GM12873 (cell line): Measurements from ENCODE around the gene FZD2.

ENCODE experiments used
- TF ChIP-seq, protein P1 (sequence below): IDR thresholded peaks from 2 replicates; pipeline ENCODE4 v1.5.1; 2012; ENCODE audit warnings: low read depth, mild to moderate bottlenecking, moderate library complexity, low read length, control low read depth; ENCODE audit not compliant: insufficient read depth; ENCODE audit errors: missing control alignments

FZD2 gene

DNA sequence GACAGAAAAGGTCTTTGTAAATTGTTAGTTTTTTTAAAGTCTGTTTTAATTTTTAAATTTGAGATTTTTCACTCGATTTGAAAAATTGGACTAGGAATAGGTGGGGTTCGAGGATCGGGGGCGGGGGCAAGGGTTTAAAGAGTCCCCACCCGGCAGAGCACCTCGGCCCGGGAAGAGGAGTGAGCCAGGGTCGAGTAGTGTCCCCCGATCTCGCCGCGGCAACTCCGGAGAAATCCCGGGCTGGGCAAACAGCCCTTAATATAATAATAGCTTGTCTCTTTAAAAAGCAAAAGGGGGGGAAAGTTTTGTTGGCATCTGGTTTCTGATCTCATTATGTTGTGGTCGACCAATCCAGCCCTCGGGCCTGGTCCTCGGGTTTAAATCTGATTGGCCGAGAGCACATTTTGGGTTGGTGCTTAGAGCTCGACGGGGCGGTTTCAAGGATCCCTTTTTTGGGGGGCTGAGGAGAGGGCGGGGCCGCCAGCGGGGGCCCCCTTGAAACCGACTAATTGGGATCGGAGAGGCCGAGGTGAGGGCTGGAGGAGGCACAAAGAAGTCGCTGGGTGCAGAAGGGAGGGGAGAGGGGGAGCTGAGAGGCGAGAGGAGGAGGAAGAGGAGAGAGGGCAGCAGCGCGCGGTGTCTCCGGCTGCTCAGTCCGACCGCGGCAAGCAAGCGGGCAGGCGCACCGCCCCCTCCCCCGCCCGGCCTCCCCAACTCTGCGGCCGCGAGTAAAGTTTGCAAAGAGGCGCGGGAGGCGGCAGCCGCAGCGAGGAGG lies at the start of gene FZD2:
Gene FZD2 (plus strand): TSS at position 653 of the 775 bp plus-strand sequence. CDS start 205 bp downstream, outside the sequence.
- TF ChIP-seq, protein P1, sequence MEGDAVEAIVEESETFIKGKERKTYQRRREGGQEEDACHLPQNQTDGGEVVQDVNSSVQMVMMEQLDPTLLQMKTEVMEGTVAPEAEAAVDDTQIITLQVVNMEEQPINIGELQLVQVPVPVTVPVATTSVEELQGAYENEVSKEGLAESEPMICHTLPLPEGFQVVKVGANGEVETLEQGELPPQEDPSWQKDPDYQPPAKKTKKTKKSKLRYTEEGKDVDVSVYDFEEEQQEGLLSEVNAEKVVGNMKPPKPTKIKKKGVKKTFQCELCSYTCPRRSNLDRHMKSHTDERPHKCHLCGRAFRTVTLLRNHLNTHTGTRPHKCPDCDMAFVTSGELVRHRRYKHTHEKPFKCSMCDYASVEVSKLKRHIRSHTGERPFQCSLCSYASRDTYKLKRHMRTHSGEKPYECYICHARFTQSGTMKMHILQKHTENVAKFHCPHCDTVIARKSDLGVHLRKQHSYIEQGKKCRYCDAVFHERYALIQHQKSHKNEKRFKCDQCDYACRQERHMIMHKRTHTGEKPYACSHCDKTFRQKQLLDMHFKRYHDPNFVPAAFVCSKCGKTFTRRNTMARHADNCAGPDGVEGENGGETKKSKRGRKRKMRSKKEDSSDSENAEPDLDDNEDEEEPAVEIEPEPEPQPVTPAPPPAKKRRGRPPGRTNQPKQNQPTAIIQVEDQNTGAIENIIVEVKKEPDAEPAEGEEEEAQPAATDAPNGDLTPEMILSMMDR = no peak

DNA sequence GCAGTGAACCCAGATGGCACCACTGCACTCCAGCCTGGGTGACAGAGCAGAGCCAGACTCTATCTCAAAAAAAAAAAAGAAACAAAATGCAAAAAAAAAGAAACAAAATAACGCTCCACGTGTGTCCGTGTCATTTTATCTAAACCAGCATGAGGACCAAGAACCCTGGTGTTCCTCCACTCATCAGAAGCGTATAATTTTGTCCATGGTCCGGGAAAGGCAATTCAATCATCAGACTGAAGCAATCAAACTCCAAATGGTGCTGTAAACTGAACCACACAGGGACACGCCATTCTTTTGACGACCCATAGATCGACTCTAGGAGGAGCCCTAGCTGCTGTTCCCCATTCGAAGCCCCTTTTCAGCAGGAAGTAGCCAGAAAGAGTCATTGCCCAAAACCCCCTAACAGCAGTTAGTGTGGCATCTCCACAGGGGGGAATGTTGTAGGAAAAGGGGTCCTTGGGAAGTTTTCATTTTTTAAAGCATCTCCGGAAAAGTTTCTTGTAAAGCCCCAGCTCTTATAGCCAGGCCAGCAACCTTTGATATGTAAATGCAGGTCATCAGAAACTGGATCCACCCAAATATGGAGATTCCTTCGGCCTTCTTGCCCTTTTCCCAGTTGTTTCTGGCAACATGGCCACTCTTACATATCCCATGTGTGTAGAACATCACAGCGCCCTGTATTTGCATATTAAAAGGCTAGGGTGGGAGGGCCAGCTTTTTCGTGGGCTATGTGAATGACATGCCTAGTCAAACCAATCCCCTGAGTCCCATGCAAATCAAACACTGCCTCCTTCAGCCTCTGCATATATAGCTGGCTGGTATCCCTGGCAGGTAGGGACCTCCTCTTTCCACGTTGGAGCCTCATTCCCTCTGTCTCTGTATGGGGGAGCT lies 45.8 kb upstream of the FZD2 start:
- TF ChIP-seq, protein P1 = peak; percentile 16

DNA sequence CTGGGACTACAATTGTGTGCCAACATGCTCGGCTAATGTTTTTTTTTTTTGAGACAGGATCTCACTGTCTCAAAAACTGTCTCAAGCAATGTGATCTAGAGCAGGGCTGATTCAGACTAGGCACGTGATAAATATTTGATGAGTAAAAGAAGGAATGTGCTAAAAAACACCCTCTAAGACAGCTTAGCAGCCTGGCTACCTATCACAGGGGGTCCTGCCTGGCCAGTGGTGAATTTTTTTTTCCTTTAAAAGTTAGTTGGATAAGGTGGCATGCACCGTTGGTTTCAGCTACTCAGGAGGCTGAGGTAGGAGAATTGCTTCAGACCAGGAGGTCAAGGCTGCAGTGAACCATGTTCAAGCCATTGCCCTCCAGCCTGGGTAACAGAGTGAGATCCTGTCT lies 39.3 kb upstream of the FZD2 start:
- TF ChIP-seq, protein P1 = no peak

DNA sequence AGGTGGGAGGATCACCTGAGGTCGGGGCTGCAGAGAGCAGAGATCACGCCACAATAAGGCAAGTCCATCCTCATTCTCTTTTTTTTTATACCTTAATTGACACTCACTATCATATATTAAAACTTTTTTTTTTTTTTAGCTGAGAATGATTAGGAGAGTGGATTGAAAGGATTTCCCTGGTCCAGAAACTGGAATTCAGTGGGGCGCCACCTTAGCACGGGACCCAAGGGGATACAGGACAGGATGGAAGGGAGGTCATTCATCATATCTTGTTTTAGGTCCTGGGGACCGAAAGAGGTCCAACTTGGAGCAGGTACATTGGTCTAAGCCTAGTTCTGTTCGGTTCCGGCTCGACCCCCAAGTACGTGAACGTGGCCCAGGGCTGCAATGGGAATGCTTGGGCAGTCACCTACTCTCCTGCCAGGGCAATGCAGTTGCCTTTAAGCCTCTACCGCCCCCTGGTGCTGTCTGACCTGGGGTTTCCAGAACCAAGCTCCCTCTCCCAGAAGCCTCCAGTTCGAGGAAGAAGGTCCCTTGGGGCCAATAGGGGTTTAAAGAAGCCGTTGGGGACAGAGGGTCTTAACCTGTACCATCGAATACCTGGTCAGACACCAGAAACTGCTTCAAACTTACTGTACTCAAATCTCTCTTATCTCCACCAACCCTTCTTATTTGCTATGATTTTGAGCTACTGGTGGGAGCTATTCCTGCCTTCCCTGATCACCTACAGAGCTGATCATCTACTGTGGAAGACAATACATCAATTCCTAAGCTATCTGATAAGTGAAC lies 34.2 kb upstream of the FZD2 start:
- TF ChIP-seq, protein P1 = peak; percentile 81

DNA sequence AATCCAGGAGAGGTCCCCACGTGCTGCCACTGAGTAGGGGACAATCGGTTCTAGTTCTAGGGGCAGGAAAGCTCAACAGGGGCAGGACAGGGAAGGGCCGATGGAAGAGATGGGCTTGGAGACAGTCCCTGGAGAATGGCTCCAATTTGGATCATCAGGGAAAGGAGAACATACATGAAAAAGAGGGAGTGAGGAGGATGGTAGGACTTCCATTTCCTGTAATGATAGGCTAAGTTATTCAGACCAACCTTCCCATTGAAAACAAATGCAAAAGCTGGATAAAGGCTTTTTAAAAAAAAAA lies 33.7 kb upstream of the FZD2 start:
- TF ChIP-seq, protein P1 = no peak

DNA sequence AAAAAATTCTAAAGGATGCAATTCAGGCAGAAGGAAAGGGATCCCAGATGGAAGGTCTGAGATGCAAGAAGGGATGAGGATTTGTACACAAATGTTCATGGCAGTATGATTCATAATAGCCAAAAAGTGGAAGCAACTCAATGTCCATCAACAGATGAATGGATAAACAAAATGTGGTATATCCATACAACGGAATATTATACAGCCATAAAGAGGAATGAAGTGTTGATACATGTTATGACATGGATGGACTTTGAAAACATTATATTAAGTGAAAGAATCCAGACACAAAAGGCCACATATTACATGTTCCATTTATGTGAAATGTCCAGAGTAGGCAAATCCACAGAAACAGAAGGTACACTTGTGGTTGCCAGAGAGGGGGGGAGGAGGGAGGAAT lies 30.2 kb upstream of the FZD2 start:
- TF ChIP-seq, protein P1 = no peak

DNA sequence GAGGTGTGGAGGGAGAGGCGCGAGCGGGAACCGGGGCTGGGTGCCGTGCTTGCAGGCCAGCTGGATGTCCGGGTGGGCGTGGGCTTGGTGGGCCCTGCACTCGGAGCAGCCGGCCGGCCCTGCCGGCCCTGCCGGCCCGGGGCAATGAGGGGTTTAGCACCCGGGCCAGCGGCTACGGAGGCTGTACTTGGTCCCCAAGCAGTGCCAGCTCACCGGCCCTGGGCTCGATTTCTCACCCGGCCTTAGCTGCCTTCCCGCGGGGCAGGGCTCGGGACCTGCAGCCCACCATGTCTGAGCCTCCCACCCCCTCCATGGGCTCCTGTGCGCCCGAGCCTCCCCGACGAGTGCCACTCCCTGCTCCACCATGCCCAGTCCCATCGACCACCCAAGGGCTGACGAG lies 29.3 kb upstream of the FZD2 start:
- TF ChIP-seq, protein P1 = no peak
